ENCODE results near the gene ATXN7.

The ATXN7 gene

DNA sequence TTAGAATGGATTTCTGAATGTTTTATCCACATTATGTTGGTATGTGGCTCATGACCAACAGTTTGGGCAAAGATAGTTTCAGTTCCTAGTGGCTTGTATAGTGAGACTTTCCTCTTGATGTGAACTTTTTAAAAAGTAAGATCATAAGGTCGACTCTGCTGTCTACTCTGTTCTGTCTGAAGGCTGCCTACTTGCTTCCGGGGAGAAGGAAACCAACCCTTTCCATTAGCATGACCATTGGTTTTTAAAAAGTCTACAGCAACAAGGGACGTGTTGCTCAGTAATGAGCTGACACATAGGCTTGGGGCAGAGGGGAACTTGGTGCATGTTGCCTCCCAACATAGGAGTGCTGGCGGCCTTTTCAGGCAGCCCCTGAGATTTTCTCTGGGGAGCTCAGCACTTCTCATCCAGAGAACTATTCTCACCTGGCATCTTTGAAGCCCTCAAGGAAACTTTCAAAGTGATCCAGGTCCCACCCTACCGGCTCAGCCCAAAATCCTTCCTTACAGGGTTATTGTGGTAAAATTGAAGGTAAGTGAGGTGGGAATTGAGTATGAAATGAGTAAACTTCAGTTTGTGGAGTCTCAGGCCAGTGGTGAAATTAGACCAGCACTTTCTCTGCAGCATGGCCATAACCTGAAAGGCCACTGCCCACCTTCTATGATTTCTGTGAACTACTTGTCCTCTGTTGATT, 129.0 kb downstream of the ATXN7 start:
- no peak for DNase-seq

DNA sequence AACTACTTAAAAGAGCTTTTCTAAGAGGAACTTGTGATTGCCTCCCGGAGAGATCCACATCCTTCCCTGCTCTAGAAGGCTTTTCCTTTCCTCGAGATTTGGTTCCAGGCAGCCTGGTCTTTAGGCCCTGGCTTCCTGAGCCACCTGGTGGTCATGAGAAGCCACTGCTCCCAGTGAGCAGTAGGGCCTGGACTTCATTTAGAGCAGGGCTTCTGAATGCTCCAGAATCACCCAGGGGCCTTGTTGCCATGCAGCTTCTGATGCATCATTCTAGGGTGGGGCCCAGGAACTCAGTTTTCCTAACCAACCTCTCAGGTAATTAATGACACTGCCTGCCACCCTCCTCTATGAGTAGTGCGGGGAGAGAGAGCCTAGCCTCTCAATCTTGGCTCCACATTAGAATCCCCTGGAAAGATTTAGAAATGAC, 130.0 kb downstream of the ATXN7 start:
- DNase-seq = peak; percentile 1

DNA sequence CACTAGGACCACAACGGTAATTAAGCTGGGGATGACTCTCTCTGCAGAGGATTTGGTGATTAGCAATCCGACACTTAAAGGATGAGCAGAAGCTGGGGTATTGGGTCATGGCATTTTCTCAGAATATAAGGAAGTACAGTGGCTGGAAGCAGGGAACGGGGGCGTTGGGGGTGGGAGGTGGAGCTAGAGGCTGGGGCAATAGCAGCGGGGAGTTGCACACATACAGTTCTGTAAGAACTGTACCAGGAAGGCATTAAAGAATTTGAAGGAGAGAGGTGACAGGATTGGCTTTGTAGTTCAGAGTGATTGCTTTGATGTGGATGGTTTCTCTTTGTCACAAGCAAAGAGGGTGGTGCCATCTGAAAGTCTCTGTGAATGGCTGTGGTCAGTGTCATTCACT, 131.4 kb downstream of the ATXN7 start:
- no peak for DNase-seq

DNA sequence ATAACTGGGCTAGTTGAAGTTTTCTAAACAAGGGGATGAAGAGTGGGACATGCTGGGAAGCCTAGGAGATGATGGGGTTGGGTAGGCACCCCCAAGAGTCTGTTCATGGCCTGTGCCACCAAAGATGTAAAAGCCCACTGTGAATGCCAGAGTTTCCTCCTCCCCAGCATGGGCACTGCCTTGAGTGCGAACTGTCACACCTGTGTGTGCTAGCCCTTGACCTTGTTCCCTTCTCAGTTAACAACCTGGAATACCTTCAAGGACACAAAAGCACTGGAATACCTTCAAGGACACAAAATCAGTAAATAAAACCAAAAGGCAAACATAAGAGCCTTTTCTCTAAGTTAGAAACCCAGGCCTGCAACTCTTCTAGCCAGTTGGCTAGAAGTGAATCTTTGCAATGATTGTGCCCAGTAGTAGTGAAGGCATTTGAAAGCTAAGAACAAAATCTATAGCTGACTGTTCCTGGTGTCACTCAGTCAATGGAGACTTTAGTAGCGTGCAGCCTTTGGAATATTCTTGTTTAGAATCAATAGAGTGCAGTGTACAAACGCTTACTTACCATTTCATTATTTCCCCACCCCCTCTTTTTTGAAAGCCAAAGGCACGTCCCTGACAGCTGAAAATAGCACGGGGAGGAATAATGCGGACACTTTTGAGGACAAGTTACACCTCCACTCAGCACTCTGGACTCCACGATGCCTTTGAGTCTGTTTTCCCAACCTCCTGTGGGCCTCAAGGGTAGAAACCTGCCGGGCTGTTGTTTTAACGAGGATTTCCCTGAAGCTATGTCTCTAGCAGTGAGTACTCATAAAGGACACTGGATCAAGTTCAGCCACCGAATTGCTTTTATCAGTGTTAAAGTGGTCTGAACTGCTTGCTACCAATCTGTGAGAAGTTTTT, 135.4 kb downstream of the ATXN7 start:
- no peak for DNase-seq

DNA sequence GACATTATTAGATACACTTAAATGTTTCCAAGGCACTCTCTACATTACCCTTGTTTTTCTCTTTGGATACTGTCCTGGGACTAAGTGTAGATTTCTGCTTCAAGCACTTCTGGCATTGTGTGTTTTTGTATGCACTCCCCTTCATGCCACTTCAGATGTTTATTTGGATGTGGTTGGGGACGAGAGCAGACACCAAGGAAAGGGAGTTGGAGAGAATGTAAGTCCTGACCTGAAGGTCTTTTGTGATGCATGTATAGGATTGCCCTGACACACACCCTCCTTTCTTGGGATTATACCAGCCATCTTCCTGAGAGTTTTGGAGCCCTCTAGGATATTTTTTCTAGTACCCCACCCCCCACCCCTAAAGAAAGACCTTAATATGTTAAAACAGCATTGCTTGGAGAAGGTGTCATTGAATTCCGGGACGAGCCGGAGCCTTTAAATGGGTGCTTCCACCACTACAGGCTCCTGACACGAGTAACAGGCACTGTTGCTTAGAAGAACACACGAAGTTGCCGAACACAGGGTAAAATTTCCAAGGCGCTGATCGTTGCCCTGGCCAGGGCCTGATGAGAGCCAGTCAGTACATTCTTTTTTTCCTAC, 136.9 kb downstream of the ATXN7 start:
- no peak for DNase-seq

DNA sequence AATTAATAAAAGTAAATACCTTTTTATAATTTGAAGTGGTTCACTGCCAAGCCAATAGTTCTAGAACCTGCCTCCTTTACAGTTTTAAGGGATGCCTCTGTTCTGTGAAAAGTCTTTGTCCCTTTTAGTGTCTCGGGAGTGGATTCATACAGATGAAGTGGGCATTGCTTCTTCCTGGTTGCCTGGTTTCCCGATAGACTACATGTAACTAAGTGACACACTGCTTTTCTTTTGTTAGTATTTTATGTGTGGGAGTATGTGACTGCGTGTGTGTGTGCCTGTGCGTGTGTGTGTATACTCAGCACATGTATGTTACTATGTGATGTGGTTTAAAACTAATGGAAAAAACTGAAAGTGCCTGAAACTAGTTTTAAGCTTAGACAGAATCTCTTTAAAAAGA, 138.6 kb downstream of the ATXN7 start:
- no peak for DNase-seq

DNA sequence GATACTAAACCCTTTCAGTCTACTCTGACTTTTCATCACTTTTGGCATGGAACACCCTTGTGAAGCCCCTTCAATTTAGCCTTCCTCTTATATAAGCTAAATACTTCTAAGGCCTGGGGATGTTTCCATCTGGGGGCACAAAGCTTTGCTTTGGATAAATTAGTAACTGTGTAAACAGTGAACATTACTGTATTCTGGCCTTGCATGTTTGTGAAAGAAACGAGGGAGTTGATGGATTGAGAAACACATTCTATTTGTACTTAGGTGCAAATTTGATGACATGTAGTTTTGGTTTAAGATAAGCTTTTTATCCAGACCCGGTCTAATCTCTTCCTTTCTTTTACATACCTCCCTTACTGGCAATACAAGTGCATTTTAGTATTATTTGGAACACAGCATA, 139.9 kb downstream of the ATXN7 start:
- no peak for DNase-seq

DNA sequence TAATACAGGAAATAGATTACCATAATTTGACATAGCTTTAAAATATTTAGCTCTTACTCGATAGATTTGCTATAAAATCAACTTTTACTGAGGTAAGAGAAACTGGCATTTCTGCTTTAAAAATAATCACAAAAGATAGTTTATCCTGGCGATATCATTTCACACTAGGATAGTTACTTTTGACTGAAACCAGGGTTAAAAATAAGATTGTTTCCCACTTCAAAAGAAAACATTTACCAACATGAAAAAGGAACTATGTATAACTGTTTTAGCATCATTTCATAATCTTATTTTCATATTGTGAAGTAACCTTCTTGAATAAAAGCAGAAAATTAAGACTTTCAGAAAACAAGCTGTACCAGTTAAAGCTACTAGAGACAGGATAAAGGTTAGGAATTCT, 144.3 kb downstream of the ATXN7 start:
- no peak for DNase-seq

DNA sequence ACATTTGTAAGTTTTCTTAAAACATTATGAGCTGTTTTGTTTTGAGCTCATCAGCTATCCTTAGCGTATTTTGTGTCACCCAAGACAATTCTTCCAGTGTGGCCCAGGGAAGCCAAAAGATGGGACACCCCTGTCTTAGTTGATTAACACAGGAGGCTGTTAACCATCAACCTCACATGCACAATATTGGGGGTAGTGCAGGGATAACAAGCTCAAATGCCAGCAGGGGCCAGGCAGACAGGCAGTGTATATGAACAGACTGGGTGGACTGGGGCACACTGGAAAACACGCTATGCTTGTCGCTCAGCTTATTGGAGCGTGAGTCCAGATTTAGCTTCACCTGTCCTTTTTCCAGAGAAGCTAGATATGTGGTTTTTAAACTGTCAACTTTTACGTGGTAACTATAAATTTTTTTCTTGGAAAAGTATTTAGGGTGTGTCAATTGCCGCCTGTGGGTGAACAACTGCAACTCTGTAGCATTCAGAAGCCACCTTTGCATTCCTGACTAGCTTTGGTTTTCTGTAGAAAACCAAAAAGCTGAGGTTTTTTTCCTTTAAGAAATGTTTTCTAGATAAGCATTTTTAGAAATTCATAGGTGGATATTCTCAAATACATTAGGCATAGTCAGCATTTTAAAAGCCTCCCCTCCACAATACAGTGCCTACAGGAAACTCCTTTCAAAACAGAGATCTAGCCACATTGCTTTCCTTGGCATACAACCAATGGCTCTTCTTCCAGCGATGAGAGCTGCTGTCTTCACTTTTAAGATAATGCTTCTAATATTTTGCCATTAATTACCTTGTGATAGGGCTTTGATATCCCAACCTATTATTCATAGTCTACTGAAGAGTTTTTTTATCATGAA, 145.1 kb downstream of the ATXN7 start:
- DNase-seq = no peak

DNA sequence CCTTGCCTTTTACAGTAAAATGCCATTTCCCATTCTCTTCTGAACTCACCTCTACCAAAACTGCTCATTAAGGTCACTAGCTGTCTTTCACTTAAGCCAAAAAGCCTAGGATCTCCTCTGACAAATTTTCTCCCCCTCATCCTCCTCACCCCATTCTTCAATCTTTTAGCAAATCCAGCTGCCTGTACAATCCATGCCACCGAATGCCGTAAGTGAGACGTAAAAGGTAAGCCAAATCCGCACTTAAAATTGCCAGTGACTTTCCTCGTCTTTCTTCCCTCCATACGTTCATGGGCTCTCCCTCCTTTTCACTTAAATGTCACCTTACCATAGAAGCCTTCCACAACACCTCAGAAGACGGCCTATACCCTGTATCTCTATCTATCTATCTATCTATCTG, 145.9 kb downstream of the ATXN7 start:
- DNase-seq = no peak

DNA sequence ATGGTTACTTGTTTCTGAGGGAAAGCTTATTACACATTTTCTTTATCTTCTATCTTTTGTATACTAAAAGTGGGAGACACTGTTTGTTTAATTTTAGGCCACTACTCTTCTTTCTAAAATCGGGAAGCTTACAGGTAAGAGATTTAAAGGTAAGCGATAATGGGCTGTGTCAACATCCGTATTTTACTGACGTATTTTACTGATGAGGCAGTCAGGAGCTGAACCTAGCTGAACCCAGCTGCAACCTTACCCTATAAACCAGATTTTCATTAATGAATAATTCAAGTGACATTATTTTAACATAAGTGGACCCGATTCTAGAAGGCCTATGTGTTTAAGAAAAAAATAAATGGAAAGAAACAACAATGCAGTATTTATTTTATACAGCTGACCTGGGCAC, 146.5 kb downstream of the ATXN7 start:
- no peak for DNase-seq

DNA sequence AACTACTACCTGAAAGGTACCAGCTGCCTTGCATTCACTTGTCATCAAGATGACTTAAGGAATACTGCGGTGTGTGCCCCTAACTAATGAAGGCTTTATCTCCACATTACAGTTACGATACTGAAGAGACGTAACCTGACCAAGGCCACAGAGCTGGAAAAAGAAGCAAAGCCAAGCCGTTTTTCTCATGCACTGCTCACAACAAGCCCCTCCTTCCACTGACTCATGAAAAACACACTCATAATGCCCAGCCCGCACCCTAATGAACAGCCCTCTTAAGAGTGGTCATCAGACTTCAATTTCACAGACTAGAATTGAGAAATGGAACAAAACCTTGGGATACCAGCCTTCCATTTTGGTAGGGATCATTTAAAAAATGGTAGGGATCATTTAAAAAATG, 148.0 kb downstream of the ATXN7 start:
- no peak for DNase-seq

DNA sequence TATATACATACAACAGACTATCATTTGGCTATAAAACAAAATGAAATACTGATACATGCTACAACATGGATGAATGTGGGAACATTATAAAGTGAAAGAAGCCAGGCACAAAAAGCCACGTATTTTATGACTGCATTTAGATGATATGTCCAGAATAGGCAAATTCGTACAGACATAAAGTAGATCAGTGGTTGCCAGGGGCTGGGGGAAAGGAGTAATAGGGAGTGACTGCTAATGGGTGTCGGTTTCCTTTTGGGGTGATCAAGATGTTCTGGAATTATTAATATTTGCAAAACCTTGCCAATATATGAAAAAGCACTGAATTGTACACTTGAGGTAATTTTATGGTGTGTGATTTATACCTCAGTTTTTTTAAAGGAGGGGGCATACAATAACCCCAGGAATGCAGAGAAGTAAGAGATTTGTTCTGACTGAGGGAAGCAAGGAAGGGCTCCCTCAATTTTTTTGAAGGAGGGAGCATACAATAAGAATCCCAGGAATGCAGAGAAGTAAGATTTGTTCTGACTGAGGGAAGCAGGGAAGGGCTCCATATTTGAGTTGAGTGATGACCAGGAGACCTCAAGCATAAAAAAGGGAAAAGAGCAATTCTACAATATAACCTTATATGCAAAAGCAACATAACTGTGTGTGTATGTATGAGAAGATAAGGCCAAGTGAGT, 153.4 kb downstream of the ATXN7 start:
- DNase-seq = no peak

DNA sequence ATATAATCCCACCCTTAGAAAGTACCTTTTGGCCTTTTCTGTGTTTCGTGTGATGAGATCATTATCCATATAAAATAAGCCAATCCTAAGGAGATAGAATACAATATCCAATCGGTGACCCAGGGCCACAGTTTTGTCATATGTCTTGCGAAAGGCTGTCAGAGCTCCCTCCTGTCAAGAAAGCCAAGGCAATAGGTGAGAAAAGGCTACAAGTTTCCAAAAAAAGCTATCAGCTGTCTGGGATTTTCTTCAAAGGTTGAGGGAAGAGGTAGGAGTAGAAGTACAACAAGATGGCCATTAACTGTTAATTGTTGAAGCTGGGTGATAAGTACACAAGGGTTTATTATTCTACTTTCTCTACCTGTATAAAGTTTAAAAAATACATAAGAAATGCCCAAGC, 155.6 kb downstream of the ATXN7 start:
- no peak for DNase-seq

DNA sequence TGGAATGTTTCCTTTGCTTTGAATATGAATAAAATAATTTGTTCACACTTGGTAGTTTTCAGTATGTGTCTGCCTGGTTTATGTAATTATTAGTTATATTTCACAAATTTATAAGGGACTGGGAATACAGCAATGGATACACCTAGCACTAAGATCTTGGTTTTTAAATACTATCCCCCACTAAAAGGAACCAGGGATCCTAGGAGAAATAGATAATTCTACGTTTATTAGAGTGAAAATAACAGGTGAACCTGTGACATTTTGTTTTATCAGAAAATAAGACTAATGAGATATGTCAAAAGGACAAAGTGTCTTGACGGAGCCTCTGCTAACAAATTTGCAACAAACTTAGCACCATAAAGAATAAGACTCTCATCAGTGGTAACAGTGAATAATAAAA, 156.2 kb downstream of the ATXN7 start:
- no peak for DNase-seq

DNA sequence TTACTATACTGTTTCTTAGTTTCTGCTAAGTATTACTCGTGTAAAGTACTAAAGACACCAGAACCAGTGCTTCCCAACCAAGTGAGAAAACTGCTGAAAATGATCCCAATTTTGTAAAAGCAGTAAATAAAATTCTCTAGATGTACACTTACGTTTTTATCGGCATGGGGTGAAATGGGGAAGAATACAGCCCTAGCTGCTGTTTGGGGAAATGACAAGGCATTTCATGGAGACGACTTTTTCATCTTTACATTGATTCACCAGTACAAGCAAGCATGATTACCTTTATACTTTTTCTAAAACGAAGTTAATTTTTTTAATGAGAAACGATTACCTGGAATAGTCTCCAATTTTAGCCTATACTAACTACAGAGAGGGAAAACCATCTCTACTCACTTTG, 158.3 kb downstream of the ATXN7 start:
- DNase-seq = no peak

DNA sequence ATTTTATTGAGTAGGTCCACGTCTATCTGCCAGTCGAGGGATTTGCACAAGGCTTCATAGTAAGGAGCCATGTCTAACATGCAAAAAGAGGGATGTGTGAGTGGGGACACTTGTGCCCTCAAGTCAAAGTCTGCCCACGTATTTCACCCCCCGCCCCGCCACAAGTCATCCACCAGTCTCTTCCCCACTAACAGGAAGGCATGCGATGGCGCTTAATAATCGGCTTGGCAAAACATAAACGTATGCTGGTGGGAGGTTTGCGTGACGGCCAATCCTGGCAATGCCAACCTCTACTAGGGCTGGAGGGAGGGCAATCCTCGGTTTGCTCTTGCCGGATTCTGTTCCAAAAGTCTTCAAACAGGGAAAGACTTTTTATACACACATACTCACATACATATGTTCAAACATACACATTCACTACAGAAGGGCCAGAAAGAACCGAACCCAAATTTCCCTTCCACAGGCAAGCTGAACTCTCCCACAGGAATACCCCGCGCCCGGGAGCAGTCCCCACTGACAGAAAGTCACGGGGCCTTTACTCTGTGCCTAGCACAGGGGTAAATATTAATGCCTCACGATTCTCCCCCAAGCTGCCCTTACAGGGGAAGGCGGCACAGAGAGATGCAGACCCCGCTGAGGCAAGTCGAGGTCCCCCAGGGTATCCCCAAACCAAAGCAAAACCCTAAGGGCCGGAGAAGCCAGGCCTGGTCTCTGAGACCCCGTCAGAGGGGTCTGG, 159.0 kb downstream of the ATXN7 start:
- DNase-seq = no peak

DNA sequence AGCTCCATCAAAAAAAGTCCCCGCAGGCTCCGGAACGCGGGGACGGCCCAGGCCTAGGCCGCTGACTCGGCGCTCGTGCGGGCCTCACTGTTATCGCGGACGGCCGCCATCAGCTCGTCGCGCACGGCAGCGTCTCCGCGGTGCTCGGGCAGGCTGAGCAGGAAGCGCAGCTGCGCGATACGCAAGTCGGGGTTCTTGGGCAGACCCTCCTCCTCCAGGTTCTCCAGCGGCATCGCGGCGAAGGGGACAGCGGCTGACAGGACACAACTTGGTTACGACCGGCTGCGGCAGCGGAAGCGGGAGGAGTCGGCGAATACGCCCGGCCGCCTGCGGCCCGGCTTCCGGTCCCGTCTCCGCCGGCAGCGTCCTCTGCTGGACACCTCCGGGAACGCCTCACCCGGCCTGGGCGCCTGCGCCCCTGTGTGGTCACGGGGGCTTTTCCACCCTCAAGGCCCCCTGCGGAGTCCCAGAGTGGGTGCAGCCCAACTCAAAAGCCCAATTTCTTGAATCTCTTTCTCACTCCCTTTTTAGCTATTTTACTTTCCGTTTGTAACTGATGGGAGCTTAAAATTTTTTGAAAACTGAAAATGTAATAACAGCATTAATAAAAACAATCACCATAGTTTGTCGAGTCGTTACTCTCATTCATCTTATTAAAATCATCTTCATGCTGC, 159.7 kb downstream of the ATXN7 start, which contains the start of gene PSMD6:
PSMD6 (minus strand) TSS at position 308 of the 674 bp plus-strand sequence; CDS start at position 233, 75 bp downstream.
- DNase-seq = peak; percentile 10

DNA sequence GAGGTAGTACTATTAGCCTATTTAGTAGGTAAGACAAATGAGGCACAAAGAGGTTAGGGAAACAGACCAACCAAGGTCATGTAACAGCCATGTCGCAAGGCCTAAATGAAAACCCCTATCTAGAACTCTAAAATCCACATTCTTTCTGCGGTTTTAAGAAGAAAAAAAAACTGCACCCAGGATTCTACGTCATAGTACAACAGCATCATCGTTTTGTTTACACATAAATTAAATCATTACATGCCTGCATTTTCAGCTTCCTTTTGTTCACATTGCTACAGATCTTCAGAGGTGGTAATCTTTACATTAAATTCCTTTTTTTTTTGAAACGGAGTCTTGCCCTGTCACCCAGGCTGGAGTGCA, 160.2 kb downstream of the ATXN7 start:
- DNase-seq = no peak

DNA sequence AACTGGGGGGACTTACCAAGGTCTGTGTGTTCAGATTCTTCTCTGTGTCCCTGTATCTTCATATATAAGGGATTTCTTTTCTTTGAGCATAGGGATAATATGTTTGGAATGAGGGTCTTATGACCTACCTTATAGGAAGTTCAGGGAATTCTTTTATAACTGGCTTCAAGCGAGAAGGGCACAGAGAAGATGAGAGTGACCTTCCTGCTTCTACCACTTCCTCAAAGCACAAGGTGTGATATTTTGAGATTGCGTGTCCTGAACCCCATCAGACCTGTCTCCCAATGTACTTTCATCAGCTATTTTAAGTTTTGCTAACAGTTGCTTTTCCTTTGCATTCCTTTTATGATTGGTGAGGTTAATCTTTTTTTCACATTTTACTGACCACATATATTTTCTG, 162.7 kb downstream of the ATXN7 start:
- no peak for DNase-seq

DNA sequence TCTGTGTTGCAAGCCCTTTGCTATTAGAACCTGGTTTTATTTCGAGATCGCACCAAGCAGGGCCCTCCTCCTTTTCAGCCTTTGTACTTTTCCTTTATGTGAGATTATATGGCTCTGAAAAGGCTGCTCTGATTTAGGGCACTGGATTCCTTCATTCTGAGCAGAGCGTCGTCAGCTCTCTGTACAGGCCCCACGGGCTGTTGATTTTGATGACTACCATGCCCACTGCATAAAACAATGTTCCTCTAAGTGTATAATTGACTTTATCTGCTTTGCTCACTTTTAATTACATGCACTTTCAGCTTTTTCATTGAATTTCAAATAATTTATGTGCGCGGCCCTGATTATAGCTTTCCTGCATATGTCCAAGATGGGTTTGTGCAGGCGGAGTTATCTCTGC, 164.0 kb downstream of the ATXN7 start:
- DNase-seq = no peak
